Effector memory CD4-positive, alpha-beta T cell (primary cell): ENCODE results near the gene POLL.

Source experiments
- DNase-seq, 3 donors: peaks; one replicate each; pipeline ENCODE4 v3.0.0-alpha.2; 2020
- H3K27ac ChIP-seq: 2 replicates; pipeline ENCODE4 v1.7.0; 2013; ENCODE audit warnings: mild to moderate bottlenecking, low read length, moderate library complexity; ENCODE audit not compliant: insufficient read depth, poor library complexity, severe bottlenecking
- H3K27me3 ChIP-seq: replicated peaks from 2 replicates; pipeline ENCODE4 v1.7.0; 2013; ENCODE audit warnings: mild to moderate bottlenecking, low read length; ENCODE audit not compliant: insufficient read depth, control insufficient read depth, poor library complexity, severe bottlenecking
- H3K36me3 ChIP-seq: 2 replicates; pipeline ENCODE4 v1.7.0; 2013; ENCODE audit warnings: mild to moderate bottlenecking, low read length, moderate library complexity; ENCODE audit not compliant: control insufficient read depth, insufficient read depth
- H3K4me1 ChIP-seq: 2 replicates; pipeline ENCODE4 v1.7.0; 2013; ENCODE audit warnings: low read length, mild to moderate bottlenecking; ENCODE audit not compliant: control insufficient read depth, insufficient read depth, poor library complexity, severe bottlenecking
- H3K4me3 ChIP-seq: 2 replicates; pipeline ENCODE4 v1.7.0; 2013; ENCODE audit warnings: low read length, low read depth, mild to moderate bottlenecking; ENCODE audit not compliant: insufficient read depth, poor library complexity, severe bottlenecking
- H3K9me3 ChIP-seq: 2 replicates; pipeline ENCODE4 v1.7.0; 2013; ENCODE audit warnings: mild to moderate bottlenecking, low read length, moderate library complexity; ENCODE audit not compliant: control insufficient read depth

The POLL gene

GRCh38 chr10:101573885-101574753 is 13.9 kb downstream of the POLL start:
- Histone ChIP-seq H3K9me3 (no peaks in the 10 kb centered on the region), H3K4me1 (peaks cover 15% of the 10 kb centered on the region), H3K4me3 (no peak overlapping the region), H3K27me3 (peaks cover 8% of the 10 kb centered on the region), H3K27ac (no peak overlapping the region), H3K36me3 (peaks cover 12% of the 10 kb centered on the region)
- no peak for DNase-seq

DNA sequence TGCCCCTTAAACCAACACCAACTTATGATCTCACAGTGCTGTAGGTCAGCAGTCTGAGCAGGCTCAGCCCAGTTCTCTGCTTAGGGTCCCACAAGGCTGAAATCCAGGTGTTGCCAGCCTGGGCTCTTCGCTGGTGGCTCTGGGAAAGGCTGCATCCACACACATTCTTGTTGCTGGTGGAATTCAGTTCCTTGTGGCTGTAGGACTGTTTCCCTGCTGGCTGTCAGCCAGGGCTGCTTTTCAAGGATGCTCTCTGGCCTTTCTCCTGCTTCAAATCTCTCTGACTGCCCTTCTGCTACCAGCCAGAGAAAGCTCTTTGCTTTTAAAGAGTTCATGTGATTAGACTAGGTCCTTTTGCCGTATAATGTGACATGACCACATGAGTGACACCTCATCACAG is 15.3 kb downstream of the POLL start:
- Histone ChIP-seq H3K27me3 (peaks cover 19% of the 10 kb centered on the region), H3K4me3 (no peak overlapping the region), H3K9me3 (no peaks in the 10 kb centered on the region), H3K4me1 (peaks cover 15% of the 10 kb centered on the region), H3K27ac (no peak overlapping the region), H3K36me3 (peaks cover 3% of the 10 kb centered on the region)
- no peak for DNase-seq

DNA sequence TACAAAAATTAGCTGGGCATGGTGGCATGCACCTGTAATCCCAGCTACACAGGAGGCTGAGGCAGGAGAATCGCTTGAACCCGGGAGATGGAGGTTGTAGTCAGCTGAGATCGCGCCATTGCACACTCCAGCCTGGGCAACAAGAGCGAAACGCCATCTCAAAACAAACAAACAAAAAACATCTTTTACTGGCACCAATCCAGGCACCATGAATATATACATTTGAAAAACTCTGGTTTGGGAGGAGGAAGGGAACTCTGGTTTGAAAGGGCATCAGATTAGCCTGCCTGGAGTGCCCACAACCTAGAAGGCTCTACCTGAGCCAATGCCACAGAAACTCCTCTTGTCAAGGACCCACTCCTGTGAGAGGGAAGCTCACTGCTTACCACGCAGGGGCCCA is 15.9 kb downstream of the POLL start:
- H3K36me3 ChIP-seq, result peaks cover 3% of the 10 kb centered on the region
- H3K27me3 ChIP-seq, result peaks cover 24% of the 10 kb centered on the region
- no peaks in the 10 kb centered on the region for H3K9me3 ChIP-seq
- peaks cover 15% of the 10 kb centered on the region for H3K4me1 ChIP-seq
- no peak for DNase-seq
- H3K27ac ChIP-seq, result no peak overlapping the region
- no peak overlapping the region for H3K4me3 ChIP-seq

- DNase-seq, result no peak
- H3K4me1 ChIP-seq, result peaks cover 20% of the 10 kb centered on the region
- H3K9me3 ChIP-seq, result no peaks in the 10 kb centered on the region
- H3K4me3 ChIP-seq, result no peak overlapping the region
- peaks cover 30% of the 10 kb centered on the region for H3K27me3 ChIP-seq
- H3K27ac ChIP-seq, result no peak overlapping the region
- H3K36me3 ChIP-seq, result peaks cover 3% of the 10 kb centered on the region
Measured at GRCh38 chr10:101571271-101571925, 16.7 kb downstream of the POLL start.

DNA sequence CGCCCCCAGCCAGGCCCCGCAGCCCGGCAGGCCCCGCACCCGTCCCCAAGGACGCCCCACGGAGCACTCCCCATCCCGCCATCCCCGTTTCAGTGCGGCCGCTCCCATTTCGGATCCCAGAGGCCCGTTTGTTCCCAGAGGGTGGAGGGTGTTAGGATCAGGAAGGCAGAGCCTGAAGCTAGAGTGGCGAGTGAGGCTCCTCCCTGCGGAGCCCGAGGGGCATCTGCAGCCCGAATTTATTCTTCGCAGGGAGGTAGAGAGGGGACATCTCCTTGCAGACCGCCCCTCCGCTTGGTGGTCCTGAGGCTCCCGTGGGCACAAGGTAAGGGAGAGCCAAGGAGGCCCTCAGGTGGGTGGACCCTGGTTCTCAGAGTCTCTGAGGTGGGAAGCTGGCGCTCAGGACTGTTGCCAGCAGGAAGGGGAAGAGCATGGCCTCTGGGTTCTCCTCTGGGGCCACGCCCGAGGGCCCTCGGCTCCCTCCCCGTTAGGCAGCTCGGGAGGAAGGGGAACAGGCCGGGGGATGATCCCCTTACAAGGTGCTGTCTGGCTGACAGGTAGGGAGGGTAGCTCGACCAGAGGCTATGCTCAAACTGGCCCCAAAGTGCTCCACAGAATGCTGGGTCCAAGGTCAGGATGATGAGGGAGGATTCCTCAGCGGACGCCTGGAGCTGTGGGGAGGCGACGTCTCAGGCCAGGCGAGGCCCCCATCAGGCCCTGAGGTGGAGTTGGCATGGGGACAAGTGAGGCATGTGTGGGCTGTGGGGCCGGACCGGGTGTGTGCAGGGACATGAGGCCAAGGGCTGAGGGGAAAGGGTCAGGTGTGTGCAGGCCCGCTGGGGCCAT is 17.4 kb downstream of the POLL start:
- Histone ChIP-seq H3K27me3 (peaks cover 35% of the 10 kb centered on the region), H3K27ac (no peak overlapping the region), H3K36me3 (no peaks in the 10 kb centered on the region), H3K4me3 (peak overlapping the region; percentile 38), H3K9me3 (no peaks in the 10 kb centered on the region), H3K4me1 (peaks cover 20% of the 10 kb centered on the region)
- DNase-seq, result no peak

DNA sequence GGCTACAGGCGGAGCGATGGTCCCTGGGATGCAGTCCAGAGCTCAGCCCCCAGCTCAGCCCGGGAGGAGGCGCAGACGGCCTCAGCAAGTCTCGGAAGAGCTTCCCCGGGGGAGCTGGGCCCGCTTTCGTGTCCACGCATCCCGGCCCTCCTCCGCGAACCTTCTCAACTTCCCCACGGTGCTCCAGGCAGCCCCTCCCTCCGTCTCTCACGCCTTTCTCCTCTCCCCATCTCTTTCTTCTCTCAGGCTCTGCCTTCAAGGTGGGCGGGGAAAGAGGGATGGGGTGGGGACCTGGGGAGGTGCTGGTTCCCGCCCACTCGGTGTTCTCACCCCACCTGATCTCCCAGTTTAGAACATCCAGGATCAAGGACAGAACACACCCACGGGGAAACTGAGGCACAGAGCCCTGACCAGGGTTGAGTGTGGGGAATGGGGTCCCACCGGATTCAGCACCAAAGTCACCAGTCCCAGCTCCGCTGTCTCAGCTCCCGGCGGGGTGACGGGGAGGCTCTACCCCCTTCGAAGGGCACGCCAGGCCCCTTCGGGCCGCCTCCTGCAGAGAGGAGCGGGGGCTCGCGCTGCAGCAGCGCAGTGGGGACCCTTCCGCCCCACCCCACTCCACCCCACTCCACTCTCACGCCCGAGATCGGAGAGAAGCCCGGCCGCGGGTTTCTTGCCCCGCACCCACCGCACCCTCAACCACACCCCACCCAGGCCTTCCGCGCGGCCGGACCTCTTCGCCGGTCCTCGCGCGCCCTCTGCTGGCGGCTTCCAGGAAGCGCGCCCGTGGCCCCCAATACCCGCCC is 18.2 kb downstream of the POLL start:
- peak overlapping the region; percentile 38 for H3K4me3 ChIP-seq
- H3K9me3 ChIP-seq, result no peaks in the 10 kb centered on the region
- peaks cover 20% of the 10 kb centered on the region for H3K4me1 ChIP-seq
- H3K36me3 ChIP-seq, result no peaks in the 10 kb centered on the region
- H3K27me3 ChIP-seq, result peaks cover 35% of the 10 kb centered on the region
- peak; percentile 54 to 72 (median 64) for DNase-seq
- H3K27ac ChIP-seq, result no peak overlapping the region

DNA sequence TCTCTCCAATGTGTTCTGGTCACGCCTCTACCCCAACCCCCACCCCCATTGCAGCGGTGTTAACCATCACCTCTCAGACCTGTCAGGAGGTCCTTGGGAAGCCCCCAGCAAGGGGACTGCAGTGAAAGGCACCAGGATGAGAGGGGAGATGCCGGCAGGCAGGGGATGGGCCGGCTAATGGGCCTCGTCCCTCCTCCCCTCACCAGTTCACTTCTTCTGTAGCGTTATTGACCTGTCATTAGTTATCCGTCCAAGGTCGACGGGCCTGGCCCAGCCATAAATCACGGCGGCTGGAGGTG is 18.8 kb downstream of the POLL start:
- H3K9me3 ChIP-seq, result no peaks in the 10 kb centered on the region
- H3K4me3 ChIP-seq, result no peak overlapping the region
- H3K4me1 ChIP-seq, result peaks cover 20% of the 10 kb centered on the region
- peaks cover 35% of the 10 kb centered on the region for H3K27me3 ChIP-seq
- no peak overlapping the region for H3K27ac ChIP-seq
- no peak for DNase-seq
- H3K36me3 ChIP-seq, result no peaks in the 10 kb centered on the region

- Histone ChIP-seq H3K27ac (no peak overlapping the region), H3K27me3 (peaks cover 40% of the 10 kb centered on the region)
- no peak for DNase-seq
Measured at GRCh38 chr10:101568054-101568745, 19.9 kb downstream of the POLL start.

More at GRCh38 chr10:101568054-101568745, 19.9 kb downstream of the POLL start:
- Histone ChIP-seq H3K36me3 (no peaks in the 10 kb centered on the region), H3K4me3 (no peak overlapping the region), H3K4me1 (peaks cover 20% of the 10 kb centered on the region), H3K9me3 (no peaks in the 10 kb centered on the region)
